ENCODE measurements around the gene MORC4. TPM values are rescaled to one million over a fixed set of nuclear protein-coding genes. Genes with fewer than 3 reads are reported as not detected.

Gene MORC4
- polyA plus RNA-seq, 1 donor from 2014 or later = 7.5 TPM

GRCh38 chrX:106940068-106940467 is 59.9 kb downstream of the MORC4 start:
- Histone ChIP-seq H4K20me1 (ENCODE audit: insufficient read depth) (no peaks in the 10 kb centered on the region), H3K9me2 (ENCODE audit: insufficient read depth, low read length) (no peaks in the 10 kb centered on the region), H2AFZ (ENCODE audit: low read depth, low read length) (no peak overlapping the region), H3K9me3 (ENCODE audit: low read length) (no peaks in the 10 kb centered on the region), H3K27me3 (ENCODE audit: insufficient read depth, low read depth, low read length) (no peaks in the 10 kb centered on the region), H3K36me3 (ENCODE audit: insufficient read depth, low read length) (no peaks in the 10 kb centered on the region), H3K4me2 (ENCODE audit: low read length) (no peak overlapping the region), H3K9ac (ENCODE audit: low read length) (no peak overlapping the region), H3F3A (ENCODE audit: insufficient read depth, low read length, poor library complexity, severe bottlenecking) (no peaks in the 10 kb centered on the region), H3K79me2 (replicated peaks; ENCODE audit: insufficient read depth, low read length) (no peaks in the 10 kb centered on the region), H3K27ac (ENCODE audit: low read length) (no peak overlapping the region), H3K4me3 (ENCODE audit: low read length) (no peak overlapping the region)
- no peak for TF ChIP-seq TAF1 (IDR thresholded peaks at IDR 0.05; ENCODE audit: low read depth)
- no peak for TF ChIP-seq CTCF (IDR thresholded peaks at IDR 0.05; ENCODE audit: poor library complexity, severe bottlenecking)
- TF ChIP-seq REST (IDR thresholded peaks at IDR 0.05; ENCODE audit: borderline replicate concordance) = no peak
- TF ChIP-seq EZH2 (IDR thresholded peaks at IDR 0.05; ENCODE audit: borderline replicate concordance, insufficient read depth, low read length, poor library complexity, severe bottlenecking) = no peak
- TF ChIP-seq SMC3 (conservative IDR thresholded peaks at IDR 0.05; ENCODE audit: poor library complexity) = no peak
- no peak for TF ChIP-seq EP300 (conservative IDR thresholded peaks at IDR 0.05; ENCODE audit: poor library complexity, severe bottlenecking)

- Histone ChIP-seq H3K36me3 (ENCODE audit: insufficient read depth, low read length) (no peaks in the 10 kb centered on the region), H3K9me2 (ENCODE audit: insufficient read depth, low read length) (no peaks in the 10 kb centered on the region), H3F3A (ENCODE audit: insufficient read depth, low read length, poor library complexity, severe bottlenecking) (no peaks in the 10 kb centered on the region), H3K79me2 (replicated peaks; ENCODE audit: insufficient read depth, low read length) (no peaks in the 10 kb centered on the region), H3K4me3 (ENCODE audit: low read length) (no peak overlapping the region), H3K27me3 (ENCODE audit: insufficient read depth, low read depth, low read length) (no peaks in the 10 kb centered on the region), H2AFZ (ENCODE audit: low read depth, low read length) (no peak overlapping the region), H3K27ac (ENCODE audit: low read length) (no peak overlapping the region), H3K9ac (ENCODE audit: low read length) (no peak overlapping the region), H3K4me2 (ENCODE audit: low read length) (no peak overlapping the region), H3K9me3 (ENCODE audit: low read length) (no peaks in the 10 kb centered on the region), H4K20me1 (ENCODE audit: insufficient read depth) (no peaks in the 10 kb centered on the region)
- no peak for TF ChIP-seq EP300 (conservative IDR thresholded peaks at IDR 0.05; ENCODE audit: poor library complexity, severe bottlenecking)
- no peak for TF ChIP-seq POLR2AphosphoS5 (IDR thresholded peaks at IDR 0.05)
- TF ChIP-seq REST (IDR thresholded peaks at IDR 0.05; ENCODE audit: borderline replicate concordance) = no peak
- TF ChIP-seq EZH2 (IDR thresholded peaks at IDR 0.05; ENCODE audit: borderline replicate concordance, insufficient read depth, low read length, poor library complexity, severe bottlenecking) = no peak
- no peak for TF ChIP-seq CTCF (IDR thresholded peaks at IDR 0.05; ENCODE audit: poor library complexity, severe bottlenecking)
- TF ChIP-seq TAF1 (IDR thresholded peaks at IDR 0.05; ENCODE audit: low read depth) = no peak
- TF ChIP-seq RAD21 (conservative IDR thresholded peaks at IDR 0.05) = no peak
- no peak for TF ChIP-seq MXI1 (conservative IDR thresholded peaks at IDR 0.05; ENCODE audit: poor library complexity, severe bottlenecking)
- no peak for TF ChIP-seq SMC3 (conservative IDR thresholded peaks at IDR 0.05; ENCODE audit: poor library complexity)
Measured at GRCh38 chrX:106939566-106939965, 60.4 kb downstream of the MORC4 start.

Data from neural cell (in vitro differentiated cells).